Left ventricle myocardium inferior (tissue), 1 donor: ENCODE data around the gene GLO1. TPM values are rescaled to one million over a fixed set of nuclear protein-coding genes. Genes with fewer than 3 reads are reported as not detected.

ENCODE experiments used
- DNase-seq: peaks from one replicate; pipeline ENCODE4 v3.0.0-alpha.2; 2020
- H3K27ac ChIP-seq: fragments of 200-600 bp; replicated peaks from 2 replicates; pipeline ENCODE4 v1.8.0; 2021
- H3K27me3 ChIP-seq: fragments of 200-600 bp; 2 replicates; pipeline ENCODE4 v1.8.0; 2021; ENCODE audit warnings: low read depth
- H3K36me3 ChIP-seq: fragments of 200-600 bp; 2 replicates; pipeline ENCODE4 v1.8.0; 2021
- H3K4me1 ChIP-seq: fragments of 200-600 bp; 2 replicates; pipeline ENCODE4 v1.8.0; 2021
- H3K4me3 ChIP-seq: fragments of 200-600 bp; 2 replicates; pipeline ENCODE4 v1.8.0; 2021; ENCODE audit warnings: mild to moderate bottlenecking, moderate library complexity
- H3K9me3 ChIP-seq: fragments of 200-600 bp; replicated peaks from 2 replicates; pipeline ENCODE4 v1.8.0; 2021
- intact Hi-C: fragments of 100-400 bp; cut with micrococcal nuclease; formaldehyde crosslinking; loops from one replicate; pipeline ENCODE4 v1.11.0; 2022
- total RNA-seq: library from RNA; stranded (reverse); fragmentation: NEBNext Ultra II Directional; extraction: Animal tissue kit (Norgen Biotek cat#: 25700); gene quantifications from one replicate; pipeline ENCODE4 v1.2.1, GENCODE V29; 2021
- TF ChIP-seq, protein P1 (sequence below): fragments of 200-600 bp; IDR thresholded peaks from 2 replicates; pipeline ENCODE4 v1.8.0; 2021; ENCODE audit warnings: antibody characterized with exemption, mild to moderate bottlenecking, borderline replicate concordance
- donor health status: DM: no; HTN: yes; CAD: no; lungs with severe emphysema.

Gene GLO1
- total RNA-seq, 1 donor from 2014 or later = 84.6 TPM

- Histone ChIP-seq H3K9me3 (no peaks in the 10 kb centered on the region), H3K27ac (no peak overlapping the region), H3K27me3 (no peaks in the 10 kb centered on the region), H3K4me3 (no peak overlapping the region), H3K36me3 (peaks cover 17% of the 10 kb centered on the region), H3K4me1 (peaks cover 7% of the 10 kb centered on the region)
- intact Hi-C loops = no loop called here
- TF ChIP-seq, protein P1, sequence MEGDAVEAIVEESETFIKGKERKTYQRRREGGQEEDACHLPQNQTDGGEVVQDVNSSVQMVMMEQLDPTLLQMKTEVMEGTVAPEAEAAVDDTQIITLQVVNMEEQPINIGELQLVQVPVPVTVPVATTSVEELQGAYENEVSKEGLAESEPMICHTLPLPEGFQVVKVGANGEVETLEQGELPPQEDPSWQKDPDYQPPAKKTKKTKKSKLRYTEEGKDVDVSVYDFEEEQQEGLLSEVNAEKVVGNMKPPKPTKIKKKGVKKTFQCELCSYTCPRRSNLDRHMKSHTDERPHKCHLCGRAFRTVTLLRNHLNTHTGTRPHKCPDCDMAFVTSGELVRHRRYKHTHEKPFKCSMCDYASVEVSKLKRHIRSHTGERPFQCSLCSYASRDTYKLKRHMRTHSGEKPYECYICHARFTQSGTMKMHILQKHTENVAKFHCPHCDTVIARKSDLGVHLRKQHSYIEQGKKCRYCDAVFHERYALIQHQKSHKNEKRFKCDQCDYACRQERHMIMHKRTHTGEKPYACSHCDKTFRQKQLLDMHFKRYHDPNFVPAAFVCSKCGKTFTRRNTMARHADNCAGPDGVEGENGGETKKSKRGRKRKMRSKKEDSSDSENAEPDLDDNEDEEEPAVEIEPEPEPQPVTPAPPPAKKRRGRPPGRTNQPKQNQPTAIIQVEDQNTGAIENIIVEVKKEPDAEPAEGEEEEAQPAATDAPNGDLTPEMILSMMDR = no peak
- no peak for DNase-seq
Measured at GRCh38 chr6:38658418-38659167, 44.4 kb downstream of the GLO1 start.

- no peak for DNase-seq
- TF ChIP-seq, protein P1 = no peak
- H3K4me1 ChIP-seq = peaks cover 7% of the 10 kb centered on the region
- no peaks in the 10 kb centered on the region for H3K9me3 ChIP-seq
- no peak overlapping the region for H3K27ac ChIP-seq
- peaks cover 17% of the 10 kb centered on the region for H3K36me3 ChIP-seq
- no peak overlapping the region for H3K4me3 ChIP-seq
- H3K27me3 ChIP-seq = no peaks in the 10 kb centered on the region
- intact Hi-C loops = no loop called here
Measured at GRCh38 chr6:38656896-38657295, 46.0 kb downstream of the GLO1 start.

GRCh38 chr6:38654263-38654662 is 48.7 kb downstream of the GLO1 start:
- H3K4me1 ChIP-seq = peaks cover 16% of the 10 kb centered on the region
- DNase-seq = no peak
- TF ChIP-seq, protein P1 = no peak
- peaks cover 16% of the 10 kb centered on the region for H3K36me3 ChIP-seq
- no peaks in the 10 kb centered on the region for H3K9me3 ChIP-seq
- no peaks in the 10 kb centered on the region for H3K27me3 ChIP-seq
- intact Hi-C loops = no loop called here
- H3K4me3 ChIP-seq = no peak overlapping the region
- no peak overlapping the region for H3K27ac ChIP-seq

GRCh38 chr6:38651121-38651784 is 51.7 kb downstream of the GLO1 start:
- TF ChIP-seq, protein P1 = no peak
- DNase-seq = no peak
- Histone ChIP-seq H3K36me3 (no peaks in the 10 kb centered on the region), H3K4me3 (no peak overlapping the region), H3K9me3 (no peaks in the 10 kb centered on the region), H3K27ac (no peak overlapping the region), H3K27me3 (no peaks in the 10 kb centered on the region), H3K4me1 (peaks cover 17% of the 10 kb centered on the region)
- intact Hi-C loops = no loop called here

GRCh38 chr6:38650207-38650752 is 52.7 kb downstream of the GLO1 start:
- TF ChIP-seq, protein P1 = no peak
- DNase-seq = no peak

More at GRCh38 chr6:38650207-38650752, 52.7 kb downstream of the GLO1 start:
- no peaks in the 10 kb centered on the region for H3K9me3 ChIP-seq
- H3K27me3 ChIP-seq = no peaks in the 10 kb centered on the region
- peaks cover 22% of the 10 kb centered on the region for H3K4me1 ChIP-seq
- no peak overlapping the region for H3K27ac ChIP-seq
- no peaks in the 10 kb centered on the region for H3K36me3 ChIP-seq
- no peak overlapping the region for H3K4me3 ChIP-seq
- intact Hi-C loops = no loop called here
